ENCODE measurements around the gene SLC43A1.
"Not testable (repeated sequence)": the region's sequence is repeated elsewhere in the genome, so short reads cannot be mapped to it uniquely, and the experiment has no call there.

The SLC43A1 gene

DNA sequence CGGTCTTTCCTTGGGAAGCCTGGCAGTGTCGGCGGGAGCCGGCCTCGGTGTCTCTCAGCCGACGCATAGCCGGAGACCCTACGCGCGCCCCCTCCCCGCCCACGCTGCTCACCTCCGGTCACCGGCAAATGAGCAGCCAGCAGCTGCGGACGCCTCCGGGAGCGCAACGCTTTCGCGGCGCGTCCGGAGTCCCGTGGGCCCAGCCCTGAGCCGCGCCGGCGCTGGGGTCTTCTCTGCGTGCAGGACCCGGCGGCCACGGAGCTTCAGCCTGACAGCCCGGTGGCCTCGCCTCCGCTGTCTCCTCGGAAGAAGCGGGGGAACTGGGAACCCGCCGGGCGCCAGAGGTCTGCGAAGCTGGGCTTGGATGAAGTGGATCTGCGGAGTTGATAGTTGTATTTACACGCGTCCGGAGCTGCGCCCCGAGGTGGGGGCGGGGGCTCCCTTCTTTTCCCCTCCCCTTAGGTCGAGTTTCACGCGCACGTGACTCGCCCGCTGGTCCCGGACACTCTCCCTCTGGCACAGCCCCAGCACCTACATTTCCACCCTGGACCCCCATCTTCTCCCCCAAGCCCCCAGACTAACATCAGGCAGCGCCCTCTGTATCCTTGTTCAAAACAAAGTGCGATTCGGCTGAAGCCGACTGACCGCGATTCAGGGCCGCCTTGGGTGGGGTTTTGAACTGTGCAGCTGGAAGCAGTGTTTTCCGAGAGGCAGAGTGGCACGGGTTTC lies at the start of gene SLC43A1:
TSS of gene SLC43A1 (minus strand) at position 371 of the 729 bp plus-strand sequence. CDS start 1,591 bp downstream, outside the sequence.
- DNase-seq (ENCODE audit: low spot score) = peak; percentile 80

DNA sequence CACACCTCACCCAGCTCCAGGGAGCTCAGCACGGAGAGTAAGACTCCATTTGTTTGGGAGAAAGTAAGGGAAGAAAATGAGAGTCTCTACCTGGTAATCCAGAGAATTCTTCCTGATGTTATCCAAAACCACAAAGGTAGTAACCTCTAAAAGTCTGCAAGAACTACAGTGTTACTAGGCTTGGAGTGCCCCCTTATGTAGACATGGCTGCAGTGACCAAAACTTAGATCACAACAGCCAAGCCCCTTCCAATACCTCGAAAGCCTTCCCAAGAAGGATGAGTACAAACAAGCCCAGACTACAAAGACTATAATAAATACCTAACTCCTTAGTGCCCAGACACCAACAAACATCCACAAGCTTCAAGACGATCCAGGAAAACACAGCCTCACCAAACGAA lies 47.1 kb upstream of the SLC43A1 start:
- no peak for DNase-seq (ENCODE audit: low spot score)

DNA sequence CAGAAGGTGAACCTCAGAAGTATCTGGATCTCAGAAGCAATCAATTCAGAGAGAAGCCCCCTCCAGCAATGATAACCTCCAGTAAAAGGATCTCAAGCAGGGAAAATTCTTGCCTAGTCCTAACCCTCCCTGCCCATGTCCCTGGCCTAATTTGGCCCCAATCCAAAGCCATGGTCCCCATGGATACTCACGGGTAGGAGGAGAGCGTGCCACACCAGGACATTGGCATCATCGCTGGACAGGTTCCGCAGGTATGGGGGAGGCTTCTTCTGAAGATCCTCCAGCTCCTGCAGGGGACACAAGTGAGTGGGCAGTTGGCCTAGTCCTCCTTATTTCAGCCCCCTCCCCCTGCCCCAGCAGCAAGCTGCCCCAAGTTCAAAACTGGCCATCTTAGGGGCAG lies 44.6 kb upstream of the SLC43A1 start:
- no peak for DNase-seq (ENCODE audit: low spot score)

DNA sequence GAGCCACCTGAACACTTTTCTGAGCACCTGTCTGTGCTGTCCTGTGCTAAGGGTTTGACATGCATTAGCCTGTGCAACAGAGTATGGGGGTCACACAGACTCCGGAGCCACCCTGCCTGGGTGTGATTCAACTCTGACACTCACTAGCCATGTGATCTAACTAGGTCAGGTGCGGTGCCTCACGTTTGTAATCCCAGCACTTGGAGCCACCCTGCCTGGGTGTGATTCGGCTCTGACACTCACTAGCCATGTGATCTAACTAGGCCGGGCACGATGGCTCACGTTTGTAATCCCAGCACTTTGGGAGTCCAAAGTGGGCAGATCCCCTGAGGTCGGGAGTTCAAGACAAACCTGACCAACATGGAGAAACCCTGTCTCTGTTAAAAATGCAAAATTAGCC lies 40.5 kb upstream of the SLC43A1 start:
- no peak for DNase-seq (ENCODE audit: low spot score)

DNA sequence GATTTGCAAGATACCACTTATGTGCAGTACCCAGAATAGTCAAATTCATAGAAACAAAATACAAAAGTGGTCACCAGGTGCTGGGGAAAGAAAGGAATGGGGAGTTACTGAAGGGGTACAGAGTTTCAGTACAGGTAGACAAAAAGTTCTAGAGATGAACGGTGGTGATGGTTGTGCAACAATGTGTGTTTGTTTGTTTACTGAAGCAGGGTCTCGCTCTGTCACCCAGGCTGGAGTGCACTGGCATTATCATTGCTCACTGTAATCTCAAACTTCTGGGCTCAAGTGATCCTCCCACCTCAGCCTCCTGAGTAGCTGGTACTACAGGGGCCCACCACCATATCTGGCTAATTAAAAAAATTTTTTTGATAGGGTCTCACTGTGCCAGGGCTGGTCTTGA lies 39.9 kb upstream of the SLC43A1 start:
- DNase-seq (ENCODE audit: low spot score) = no peak

DNA sequence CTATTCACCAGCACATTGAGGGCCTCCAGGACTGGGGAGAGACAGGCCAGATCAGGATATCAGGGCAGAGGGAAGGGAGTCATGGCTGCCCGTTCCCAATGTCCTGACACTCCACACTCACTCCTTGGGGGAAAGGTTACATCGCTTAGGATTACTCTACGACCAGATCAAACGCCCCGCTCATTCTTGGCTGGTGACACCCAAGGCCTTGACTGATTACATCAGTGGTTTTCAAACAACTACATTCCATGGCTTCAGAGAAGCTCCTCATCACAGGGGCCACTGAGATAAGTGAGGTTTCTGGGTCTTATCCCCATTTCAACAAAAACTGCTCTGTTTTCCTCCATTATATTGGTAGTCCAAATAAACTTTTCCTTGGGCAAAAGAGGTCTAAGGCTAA lies 37.0 kb upstream of the SLC43A1 start:
- DNase-seq (ENCODE audit: low spot score) = no peak

DNA sequence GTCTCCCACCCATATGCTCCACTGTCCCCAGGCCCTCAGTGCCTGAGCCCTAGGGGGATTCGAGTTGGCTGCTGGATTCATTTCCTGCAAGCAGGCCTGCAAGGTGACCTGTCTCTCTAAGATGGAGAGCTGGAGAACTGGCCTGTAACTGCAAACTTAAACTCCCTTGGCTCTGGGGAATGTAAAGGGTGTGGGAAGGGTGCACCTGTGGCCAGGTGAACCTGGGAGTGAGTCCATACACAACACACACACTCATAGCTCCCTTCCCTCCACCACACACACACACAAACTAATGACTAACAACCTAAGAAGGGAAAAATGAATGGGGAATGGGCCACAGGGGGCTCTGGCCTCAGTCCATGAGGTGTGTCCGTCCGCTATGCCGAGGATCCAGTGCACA lies 36.4 kb upstream of the SLC43A1 start:
- DNase-seq (ENCODE audit: low spot score) = no peak

DNA sequence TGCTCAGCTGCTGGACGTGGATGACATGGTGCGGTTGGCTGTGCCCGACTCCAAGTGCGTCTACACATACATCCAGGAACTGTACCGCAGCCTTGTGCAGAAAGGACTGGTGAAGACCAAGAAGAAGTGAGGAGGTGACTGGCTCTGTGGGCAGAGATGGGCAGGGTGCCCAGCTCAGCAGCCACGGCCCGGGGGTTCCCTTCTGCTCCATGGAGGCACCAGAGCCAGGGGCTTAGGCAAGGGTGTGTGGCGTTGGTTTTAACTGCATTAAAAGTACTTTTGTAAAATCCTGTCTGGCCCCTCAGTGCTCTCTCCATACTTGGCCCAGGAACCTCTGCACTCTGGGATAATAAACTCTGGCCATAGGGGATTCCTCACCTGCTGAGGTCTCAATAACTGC lies 34.5 kb upstream of the SLC43A1 start:
- DNase-seq (ENCODE audit: low spot score) = no peak

DNA sequence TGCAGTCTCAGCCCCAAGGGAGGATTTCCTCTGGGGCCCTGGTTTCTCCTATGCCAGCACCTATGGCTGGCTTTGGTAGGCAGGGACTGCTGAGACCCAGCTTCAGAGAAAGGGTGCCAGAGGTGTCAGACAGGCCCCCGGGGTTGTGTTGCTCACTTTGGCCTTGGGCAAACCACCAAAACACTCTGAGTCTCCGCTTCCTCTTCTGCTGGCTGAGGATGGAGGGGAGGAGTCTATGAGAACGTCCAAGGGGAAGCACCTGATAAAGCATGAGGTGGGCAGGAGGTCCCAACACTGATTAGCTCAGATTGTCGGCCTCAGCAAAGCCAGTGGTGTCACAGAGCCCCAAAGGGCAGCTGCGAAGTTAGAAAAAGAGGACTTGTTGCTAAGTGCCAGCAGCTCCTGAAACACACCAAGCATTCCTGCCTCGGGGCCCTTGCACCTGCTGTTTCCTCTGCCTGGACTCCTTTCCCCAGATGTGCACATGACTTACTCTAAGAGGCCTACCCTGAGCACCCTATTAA lies 32.4 kb upstream of the SLC43A1 start:
- DNase-seq (ENCODE audit: low spot score) = no peak

DNA sequence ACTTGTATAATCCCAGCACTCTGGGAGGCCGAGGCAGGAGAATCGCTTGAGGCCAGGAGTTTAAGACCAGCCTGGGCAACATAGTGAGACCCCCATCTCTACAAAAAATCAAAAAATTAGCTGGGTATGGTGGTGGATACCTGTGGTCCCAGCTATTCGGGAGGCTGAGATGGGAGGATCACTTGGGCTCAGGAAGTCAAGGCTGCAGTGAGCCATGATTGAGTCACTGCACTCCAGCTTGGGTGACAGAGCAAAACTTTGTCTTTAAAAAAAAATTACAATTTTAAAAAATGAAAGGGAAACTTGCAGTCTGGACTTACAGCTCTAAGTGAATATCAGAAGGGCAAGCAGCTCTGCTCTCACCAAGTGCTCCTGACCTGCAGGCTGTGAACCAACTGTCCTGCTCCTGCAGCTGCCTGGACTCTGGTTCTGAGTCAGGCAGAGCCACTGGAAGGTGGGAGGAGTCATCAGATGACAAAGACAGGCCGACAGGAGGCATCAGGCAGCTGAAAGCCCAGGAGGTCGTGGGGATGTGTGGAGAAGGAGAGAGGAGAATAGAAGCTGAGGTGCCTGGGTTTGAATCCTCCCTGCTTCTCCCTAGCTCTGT lies 31.5 kb upstream of the SLC43A1 start:
- DNase-seq (ENCODE audit: low spot score) = no peak

DNA sequence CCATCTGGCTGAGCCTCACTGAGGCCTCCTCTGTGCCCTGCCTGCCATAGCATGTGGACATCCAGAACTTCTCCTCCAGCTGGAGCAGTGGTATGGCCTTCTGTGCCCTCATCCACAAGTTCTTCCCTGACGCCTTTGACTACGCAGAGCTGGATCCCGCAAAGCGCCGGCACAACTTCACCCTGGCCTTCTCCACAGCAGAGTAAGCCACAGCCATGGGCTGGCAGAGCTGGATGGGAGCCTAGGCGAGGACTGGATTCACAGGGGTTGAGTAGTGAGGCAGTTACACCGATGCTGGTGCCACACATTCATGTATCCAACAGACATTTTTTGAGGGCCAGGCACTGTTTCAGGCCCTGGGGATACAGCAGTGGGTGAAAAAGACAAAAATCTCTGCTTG lies 30.9 kb upstream of the SLC43A1 start:
- DNase-seq (ENCODE audit: low spot score) = no peak

DNA sequence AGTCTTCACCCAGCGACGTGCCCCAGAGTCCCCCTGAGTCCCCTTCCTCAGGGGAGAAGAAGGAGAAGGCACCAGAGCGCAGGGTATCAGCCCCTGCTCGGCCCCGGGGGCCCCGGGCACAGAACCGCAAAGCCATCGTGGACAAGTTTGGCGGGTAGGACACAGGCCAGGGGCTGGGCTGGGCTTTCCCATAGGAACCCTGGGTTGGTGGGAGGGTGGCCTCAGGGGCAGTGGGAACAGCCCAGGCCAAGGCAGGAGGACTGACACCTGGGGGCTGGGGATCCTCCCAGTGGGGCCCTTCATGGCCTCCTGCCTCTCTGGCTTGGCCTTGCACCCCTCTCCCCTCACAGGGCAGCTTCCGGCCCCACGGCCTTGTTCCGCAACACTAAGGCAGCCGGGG lies 30.4 kb upstream of the SLC43A1 start:
- no peak for DNase-seq (ENCODE audit: low spot score)

DNA sequence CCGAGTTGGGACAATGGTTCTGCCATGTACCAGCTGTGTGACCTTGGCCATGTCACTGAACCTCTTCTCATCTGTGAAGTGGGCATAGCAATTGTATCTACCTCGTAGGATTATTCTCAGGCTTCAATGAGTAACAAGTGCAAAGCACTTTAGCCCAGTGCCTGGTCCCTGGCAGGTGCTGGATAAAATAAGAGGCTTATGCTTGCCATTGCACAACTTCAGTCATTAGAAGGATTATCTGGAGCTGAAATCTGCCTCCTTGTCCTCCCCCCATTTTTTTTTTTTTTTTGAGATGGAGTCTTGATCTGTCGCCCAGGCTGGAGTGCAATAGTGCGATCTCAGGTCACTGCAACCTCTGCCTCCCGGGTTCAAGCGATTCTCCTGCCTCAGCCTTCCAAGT lies 29.1 kb upstream of the SLC43A1 start:
- DNase-seq (ENCODE audit: low spot score) = no peak

DNA sequence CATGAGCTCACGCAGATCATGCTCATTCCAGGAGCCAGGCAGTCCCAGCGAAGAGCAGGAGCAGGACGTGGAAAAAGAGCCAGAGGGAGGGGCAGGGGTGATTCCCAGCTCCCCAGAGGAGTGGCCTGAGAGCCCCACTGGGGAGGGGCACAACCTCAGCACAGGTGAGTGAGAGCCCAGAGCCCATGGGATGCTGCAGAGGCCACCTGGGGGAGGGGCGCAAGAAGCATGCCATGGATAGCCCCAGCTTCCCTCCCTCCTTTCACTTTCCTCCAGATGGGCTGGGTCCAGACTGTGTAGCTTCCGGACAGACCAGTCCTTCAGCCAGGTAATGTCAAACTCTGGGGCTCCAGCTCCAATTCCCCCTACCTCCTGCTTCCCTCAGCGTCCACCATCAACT lies 28.1 kb upstream of the SLC43A1 start:
- no peak for DNase-seq (ENCODE audit: low spot score)

DNA sequence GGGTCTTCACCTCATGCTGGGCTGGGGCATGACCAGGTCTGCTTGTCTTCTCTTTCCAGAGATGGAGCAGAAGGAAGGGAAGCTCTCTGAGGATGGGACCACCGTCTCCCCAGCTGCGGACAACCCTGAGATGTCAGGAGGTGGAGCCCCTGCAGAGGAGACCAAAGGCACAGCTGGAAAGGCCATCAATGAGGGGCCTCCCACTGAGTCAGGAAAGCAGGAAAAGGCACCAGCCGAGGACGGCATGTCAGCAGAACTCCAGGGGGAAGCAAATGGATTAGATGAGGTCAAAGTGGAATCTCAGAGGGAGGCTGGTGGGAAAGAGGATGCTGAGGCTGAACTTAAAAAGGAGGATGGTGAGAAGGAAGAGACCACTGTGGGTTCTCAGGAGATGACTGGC lies 27.1 kb upstream of the SLC43A1 start:
- no peak for DNase-seq (ENCODE audit: low spot score)

DNA sequence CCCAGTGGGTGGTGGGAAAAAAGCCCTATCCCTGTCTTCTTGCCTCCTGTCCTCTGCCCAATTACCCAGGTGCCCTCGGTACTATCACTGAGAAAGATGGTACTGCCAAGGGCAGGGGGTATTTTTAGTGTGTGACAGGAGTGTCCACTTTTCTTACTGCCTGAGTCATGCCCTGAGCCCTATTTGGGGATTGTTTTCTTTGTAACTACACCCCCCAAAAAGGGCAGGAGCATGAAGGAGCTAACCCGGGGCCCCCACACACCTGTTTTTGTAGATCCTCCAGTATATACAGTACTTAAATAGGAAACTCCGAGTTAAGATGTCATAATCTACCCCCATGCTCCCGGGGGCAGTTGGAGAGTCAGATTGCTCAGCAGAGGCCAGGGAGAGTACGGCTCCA lies 25.7 kb upstream of the SLC43A1 start:
- no peak for DNase-seq (ENCODE audit: low spot score)

DNA sequence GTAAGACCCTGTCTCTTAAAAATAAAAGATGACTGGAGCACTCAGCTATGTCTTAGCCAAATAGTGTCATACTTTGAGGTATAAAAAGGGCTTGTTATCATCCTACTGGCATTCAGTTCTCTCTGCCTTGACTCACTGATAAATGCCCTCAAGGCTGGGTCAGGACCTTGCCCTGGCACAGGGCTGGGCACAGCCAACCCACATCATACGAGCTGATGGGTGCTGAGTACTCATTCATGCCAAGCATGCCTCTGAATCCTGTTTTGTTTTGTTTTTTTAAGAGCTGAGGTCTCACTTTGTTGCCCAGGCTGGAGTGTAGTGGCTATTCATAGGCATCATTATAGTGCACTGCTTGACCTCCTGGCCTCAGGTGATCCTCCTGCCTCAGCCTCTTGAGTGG lies 23.8 kb upstream of the SLC43A1 start:
- DNase-seq (ENCODE audit: low spot score) = no peak

DNA sequence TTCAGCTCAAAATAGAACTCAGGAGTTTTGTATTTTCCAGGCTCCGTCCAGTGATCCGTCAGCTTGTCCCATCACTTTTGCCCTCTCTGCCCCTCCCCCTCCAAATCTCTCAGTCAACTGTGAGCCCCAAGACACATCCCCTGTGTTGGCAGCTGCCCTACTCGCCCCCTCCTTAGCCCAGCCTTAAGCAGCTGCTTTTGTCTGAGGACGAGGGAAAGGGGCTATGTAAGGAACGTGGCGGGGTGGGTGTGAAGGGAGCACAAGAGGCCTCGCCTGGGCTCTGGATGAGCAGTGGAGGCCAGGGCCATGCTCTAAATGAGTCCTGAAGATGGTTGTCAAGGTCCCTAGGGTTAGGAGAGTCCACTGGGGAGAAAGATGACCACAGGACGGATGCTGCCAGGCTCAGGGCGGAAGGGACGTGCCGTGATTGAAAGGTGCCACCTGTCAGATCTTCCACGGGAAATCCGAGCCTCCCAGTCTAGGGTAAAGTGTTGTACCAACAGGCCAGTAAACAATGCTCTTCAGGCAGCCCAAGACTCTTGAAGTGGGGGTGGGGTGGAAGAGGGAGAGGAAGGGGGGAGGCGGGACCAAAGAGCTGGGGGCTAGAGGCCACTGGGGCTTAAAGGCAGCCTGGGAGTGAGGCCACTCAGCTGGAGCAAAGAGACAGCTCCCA lies 21.6 kb upstream of the SLC43A1 start, which contains the start of gene SMTNL1:
TSS of gene SMTNL1 (plus strand) at position 649 of the 673 bp plus-strand sequence. CDS start 5,048 bp downstream, outside the sequence.
- no peak for DNase-seq (ENCODE audit: low spot score)

DNA sequence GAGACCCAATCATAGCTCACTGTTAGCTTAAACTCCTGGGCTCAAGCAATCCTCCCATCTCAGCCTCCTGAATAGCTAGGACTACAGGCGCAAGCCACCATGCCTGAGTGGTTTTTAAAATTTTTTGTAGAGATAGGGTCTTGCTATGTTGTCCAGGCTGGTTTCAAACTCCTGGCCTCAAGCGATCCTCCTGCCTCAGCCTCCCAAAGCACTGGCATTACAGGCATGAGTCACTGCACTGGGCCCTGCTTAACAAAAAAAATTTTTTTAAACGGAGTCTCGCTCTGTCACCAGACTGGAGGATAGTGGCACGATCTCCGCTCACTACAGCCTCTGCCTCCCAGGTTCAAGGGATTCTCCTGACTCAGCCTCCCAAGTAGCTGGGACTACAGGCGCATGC lies 18.9 kb upstream of the SLC43A1 start:
- not testable (repeated sequence) for DNase-seq (ENCODE audit: low spot score)

DNA sequence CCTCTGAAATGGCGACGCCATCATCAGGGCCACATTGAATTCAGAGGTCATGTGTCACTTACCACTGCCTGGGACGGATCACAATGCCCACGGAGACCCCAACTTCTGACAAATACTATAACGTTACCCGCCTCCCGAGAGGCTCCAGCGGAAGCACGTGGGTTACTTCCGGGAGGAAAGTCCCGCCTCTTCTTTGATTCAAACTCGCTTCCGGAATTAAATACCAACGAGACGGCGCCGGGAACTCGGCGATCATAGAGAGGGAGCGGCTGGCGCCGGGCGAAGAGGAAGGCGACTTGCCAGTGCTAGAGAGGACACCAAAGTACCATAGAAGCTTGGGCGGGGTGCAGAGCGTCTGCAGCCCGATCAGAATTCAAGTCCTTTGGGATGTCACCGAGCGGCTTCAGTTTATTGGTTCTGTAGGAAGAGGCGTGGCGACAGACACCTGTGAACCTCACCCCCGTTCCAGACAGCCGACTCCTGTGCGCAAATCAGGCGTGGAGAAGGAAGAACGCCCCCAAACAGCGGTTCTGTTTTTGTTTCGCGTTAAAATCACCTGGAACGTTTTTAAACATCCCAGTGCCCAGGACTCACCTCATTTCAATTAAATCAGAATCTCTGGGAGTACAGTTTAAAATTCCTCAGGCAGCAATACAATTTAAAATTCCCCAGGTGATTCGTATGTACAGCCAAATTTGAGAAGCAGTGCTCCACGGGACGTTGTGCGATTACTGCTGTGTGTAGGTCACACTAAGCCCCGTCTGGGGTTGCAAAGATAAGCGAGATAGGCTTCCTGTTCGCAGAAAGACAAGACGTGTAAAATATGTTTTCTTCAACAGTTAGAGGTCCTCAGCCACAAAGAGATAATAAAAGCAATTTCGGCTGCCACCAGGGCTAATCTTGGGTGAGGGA lies 15.3 kb upstream of the SLC43A1 start, which contains the start of gene TIMM10:
TSS of gene TIMM10 (minus strand) at position 159 of the 912 bp plus-strand sequence. CDS start 565 bp downstream, outside the sequence.
- DNase-seq (ENCODE audit: low spot score) = peak; percentile 96

DNA sequence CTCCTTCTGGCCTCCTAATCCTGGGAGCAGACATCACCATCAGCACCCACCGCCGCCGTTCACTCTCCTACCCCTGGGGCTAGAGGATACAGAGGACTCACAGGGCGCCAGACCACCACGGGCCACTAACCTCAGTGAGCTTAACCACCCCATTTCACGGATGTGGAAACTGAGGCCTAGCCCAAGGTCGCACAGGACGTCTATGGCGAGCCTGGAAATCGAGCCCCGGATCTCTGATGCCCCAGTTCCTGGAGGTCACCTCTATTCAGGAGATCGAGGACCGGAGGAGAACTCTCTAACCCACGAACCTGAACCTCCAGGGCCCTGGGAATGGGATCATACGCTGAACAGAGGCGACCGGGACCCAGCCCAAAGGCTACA lies 14.7 kb upstream of the SLC43A1 start:
- no peak for DNase-seq (ENCODE audit: low spot score)

DNA sequence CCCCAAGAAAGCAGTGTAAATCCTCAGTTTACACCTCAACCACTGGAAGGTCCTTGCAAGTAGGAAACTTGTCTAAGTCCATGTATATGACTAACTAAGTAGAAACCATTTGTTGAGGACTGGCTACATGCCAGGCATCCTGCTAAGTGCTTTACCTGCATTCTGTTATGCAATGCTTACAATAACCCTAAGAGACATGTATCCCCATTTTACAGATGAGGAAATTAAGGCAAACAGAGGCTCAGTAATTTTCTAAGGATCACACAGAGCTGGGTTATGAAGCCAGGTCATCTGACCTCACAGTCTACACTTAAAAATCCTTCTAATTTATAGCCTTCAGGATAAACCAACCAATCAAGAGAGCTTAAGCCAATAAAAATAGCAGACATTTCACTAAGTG lies 13.5 kb upstream of the SLC43A1 start:
- no peak for DNase-seq (ENCODE audit: low spot score)
